Measurements from ENCODE around the gene CACNA2D2. TPM values are rescaled to one million over a fixed set of nuclear protein-coding genes. Genes with fewer than 3 reads are reported as not detected.
A peak's percentile ranks its signal among the peaks of the same experiment; 100 is the strongest.

Gene CACNA2D2
- total RNA-seq, 1 donor from 2014 or later, result 17.3 TPM

DNA sequence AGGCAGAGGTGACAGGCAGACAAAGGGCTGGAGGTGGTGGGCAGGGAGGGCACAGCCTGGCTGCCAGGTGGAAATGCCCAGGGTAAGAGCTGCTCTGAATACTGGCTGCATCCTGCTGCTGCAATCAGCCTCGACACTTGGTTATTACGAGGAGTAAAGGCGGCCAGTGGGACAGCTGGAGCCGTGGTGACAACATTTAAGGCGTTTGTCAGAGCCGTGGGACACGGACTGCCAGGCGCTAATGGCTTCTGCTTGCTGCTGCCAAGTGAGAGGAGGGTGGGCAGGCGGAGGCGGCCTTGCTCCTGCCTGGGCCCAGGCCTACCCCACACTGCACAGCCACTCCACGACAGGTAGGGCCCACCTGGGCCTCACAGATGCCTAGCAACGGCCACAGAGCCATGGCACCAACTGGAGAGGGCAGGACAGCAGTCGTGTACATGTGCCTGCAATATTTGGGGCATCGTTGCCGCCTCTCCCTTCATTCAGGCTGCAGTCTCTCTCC is 94.9 kb downstream of the CACNA2D2 start:
- H3K27ac Mint-ChIP-seq (ENCODE audit: unreplicated experiment), result no peak overlapping the region
- no peak for TF ChIP-seq CTCF (IDR thresholded peaks at IDR 0.05; ENCODE audit: unreplicated experiment)
- no peaks in the 10 kb centered on the region for H3K9me3 Mint-ChIP-seq (ENCODE audit: unreplicated experiment)
- H3K36me3 Mint-ChIP-seq (ENCODE audit: low read depth, unreplicated experiment), result no peaks in the 10 kb centered on the region
- H3K4me3 Mint-ChIP-seq (ENCODE audit: unreplicated experiment), result no peak overlapping the region
- no peak for DNase-seq (ENCODE audit: low spot score)
- H3K4me1 Mint-ChIP-seq (ENCODE audit: unreplicated experiment), result peaks cover 2% of the 10 kb centered on the region
- peaks cover 5% of the 10 kb centered on the region for H3K27me3 Mint-ChIP-seq (ENCODE audit: unreplicated experiment)

GRCh38 chr3:50406487-50406886 is 96.9 kb downstream of the CACNA2D2 start:
- TF ChIP-seq CTCF (IDR thresholded peaks at IDR 0.05; ENCODE audit: unreplicated experiment), result no peak
- H3K9me3 Mint-ChIP-seq (ENCODE audit: unreplicated experiment), result no peaks in the 10 kb centered on the region
- peak overlapping the region; percentile 7 for H3K4me3 Mint-ChIP-seq (ENCODE audit: unreplicated experiment)
- H3K4me1 Mint-ChIP-seq (ENCODE audit: unreplicated experiment), result peaks cover 2% of the 10 kb centered on the region
- peaks cover 5% of the 10 kb centered on the region for H3K27me3 Mint-ChIP-seq (ENCODE audit: unreplicated experiment)
- no peak overlapping the region for H3K27ac Mint-ChIP-seq (ENCODE audit: unreplicated experiment)
- H3K36me3 Mint-ChIP-seq (ENCODE audit: low read depth, unreplicated experiment), result no peaks in the 10 kb centered on the region
- no peak for DNase-seq (ENCODE audit: low spot score)

GRCh38 chr3:50405249-50405648 is 98.2 kb downstream of the CACNA2D2 start:
- Mint-ChIP-seq H3K27ac (ENCODE audit: unreplicated experiment) (no peak overlapping the region), H3K36me3 (ENCODE audit: low read depth, unreplicated experiment) (no peaks in the 10 kb centered on the region), H3K4me3 (ENCODE audit: unreplicated experiment) (no peak overlapping the region), H3K4me1 (ENCODE audit: unreplicated experiment) (peaks cover 2% of the 10 kb centered on the region), H3K27me3 (ENCODE audit: unreplicated experiment) (no peaks in the 10 kb centered on the region), H3K9me3 (ENCODE audit: unreplicated experiment) (no peaks in the 10 kb centered on the region)
- TF ChIP-seq CTCF (IDR thresholded peaks at IDR 0.05; ENCODE audit: unreplicated experiment), result no peak
- peak; percentile 47 for DNase-seq (ENCODE audit: low spot score)

GRCh38 chr3:50401978-50402595 is 101.3 kb downstream of the CACNA2D2 start:
- H3K36me3 Mint-ChIP-seq (ENCODE audit: low read depth, unreplicated experiment), result no peaks in the 10 kb centered on the region
- no peaks in the 10 kb centered on the region for H3K4me1 Mint-ChIP-seq (ENCODE audit: unreplicated experiment)
- no peak overlapping the region for H3K4me3 Mint-ChIP-seq (ENCODE audit: unreplicated experiment)
- H3K27ac Mint-ChIP-seq (ENCODE audit: unreplicated experiment), result no peak overlapping the region
- no peak for DNase-seq (ENCODE audit: low spot score)
- no peaks in the 10 kb centered on the region for H3K27me3 Mint-ChIP-seq (ENCODE audit: unreplicated experiment)
- no peaks in the 10 kb centered on the region for H3K9me3 Mint-ChIP-seq (ENCODE audit: unreplicated experiment)
- TF ChIP-seq CTCF (IDR thresholded peaks at IDR 0.05; ENCODE audit: unreplicated experiment), result no peak

DNA sequence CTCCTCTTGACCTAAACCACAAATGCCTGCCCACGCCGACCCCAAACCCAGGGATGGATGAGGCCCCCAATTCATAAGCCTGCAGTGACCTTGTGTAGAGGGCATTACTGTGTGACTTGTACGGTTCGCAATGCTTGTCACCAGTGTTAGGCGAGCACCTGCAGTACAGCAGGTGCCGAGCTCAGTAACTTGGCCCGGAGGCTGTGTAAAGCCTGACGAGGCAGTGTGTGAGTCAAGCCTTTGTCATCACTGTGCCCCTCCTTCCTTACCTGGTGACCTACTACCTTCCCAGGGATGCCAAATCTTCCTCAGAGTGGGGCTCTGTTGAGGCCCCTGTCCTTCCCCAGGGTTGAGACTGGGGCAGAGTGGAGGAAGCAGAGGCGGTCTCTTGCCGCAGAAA is 106.9 kb downstream of the CACNA2D2 start:
- Mint-ChIP-seq H3K4me3 (ENCODE audit: unreplicated experiment) (no peak overlapping the region), H3K4me1 (ENCODE audit: unreplicated experiment) (peaks cover 6% of the 10 kb centered on the region), H3K9me3 (ENCODE audit: unreplicated experiment) (no peaks in the 10 kb centered on the region), H3K27ac (ENCODE audit: unreplicated experiment) (no peak overlapping the region), H3K27me3 (ENCODE audit: unreplicated experiment) (peaks cover 6% of the 10 kb centered on the region), H3K36me3 (ENCODE audit: low read depth, unreplicated experiment) (no peaks in the 10 kb centered on the region)
- DNase-seq (ENCODE audit: low spot score), result no peak
- TF ChIP-seq CTCF (IDR thresholded peaks at IDR 0.05; ENCODE audit: unreplicated experiment), result no peak
